Measurements from ENCODE around the gene ZSCAN22. TPM values are rescaled to one million over a fixed set of nuclear protein-coding genes. Genes with fewer than 3 reads are reported as not detected.

Gene ZSCAN22
- total RNA-seq, 2 donors from 2014 or later, result 1.6 to 2.6 TPM

DNA sequence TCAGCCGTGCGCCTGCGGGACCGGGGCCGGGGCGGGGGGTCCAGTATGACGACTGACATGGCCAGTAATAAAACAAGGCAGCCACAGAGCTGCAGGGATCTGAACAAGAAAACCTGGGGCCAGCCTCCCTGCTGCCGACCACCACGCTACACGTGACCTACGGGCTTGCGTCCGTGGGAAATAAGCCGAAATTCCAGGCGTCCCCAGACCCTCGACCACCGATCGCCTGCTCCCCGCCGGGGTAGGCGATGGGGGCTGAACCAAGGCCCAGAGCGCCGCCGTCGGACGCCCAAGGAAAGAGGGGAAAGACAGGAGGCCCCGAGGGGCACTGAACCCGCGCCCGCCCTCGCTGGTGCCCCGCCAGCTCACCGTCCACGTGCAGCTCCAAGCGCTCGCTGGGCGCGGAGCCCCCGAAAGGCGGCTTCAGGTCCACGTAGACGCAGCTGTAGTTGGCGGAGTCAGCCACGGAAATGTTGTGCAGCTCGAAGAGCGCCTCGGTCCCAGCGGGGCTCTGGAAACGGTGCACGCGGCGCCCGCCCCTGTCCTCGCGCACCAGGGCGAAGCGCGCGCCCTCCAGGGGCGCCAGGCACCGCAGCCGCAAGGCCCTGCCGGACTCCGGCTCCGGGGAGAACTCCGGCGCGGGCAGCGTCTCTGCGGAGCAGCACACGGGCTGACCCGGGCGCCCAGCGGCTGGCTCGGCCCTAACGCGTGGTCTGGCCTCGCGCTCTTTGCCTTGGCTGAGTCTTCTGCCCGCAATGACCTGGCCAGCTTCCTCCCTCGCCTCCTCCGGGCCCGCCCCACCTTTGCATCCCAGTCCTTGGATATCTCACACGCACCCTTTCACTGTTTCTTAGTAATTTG lies 23.4 kb downstream of the ZSCAN22 start:
- DNase-seq (ENCODE audit: low spot score), result no peak
- Histone ChIP-seq H3K9me3 (no peaks in the 10 kb centered on the region), H3K27me3 (peaks cover 0 to 4% of the 10 kb centered on the region in 2 donors), H3K27ac (no peak overlapping the region), H3K36me3 (no peaks in the 10 kb centered on the region), H3K4me1 (peaks cover 0 to 16% of the 10 kb centered on the region in 2 donors), H3K4me3 (peak overlapping the region in 1 of 2 donors; percentile 25)
- TF ChIP-seq CTCF (IDR thresholded peaks at IDR 0.05), result no peak

DNA sequence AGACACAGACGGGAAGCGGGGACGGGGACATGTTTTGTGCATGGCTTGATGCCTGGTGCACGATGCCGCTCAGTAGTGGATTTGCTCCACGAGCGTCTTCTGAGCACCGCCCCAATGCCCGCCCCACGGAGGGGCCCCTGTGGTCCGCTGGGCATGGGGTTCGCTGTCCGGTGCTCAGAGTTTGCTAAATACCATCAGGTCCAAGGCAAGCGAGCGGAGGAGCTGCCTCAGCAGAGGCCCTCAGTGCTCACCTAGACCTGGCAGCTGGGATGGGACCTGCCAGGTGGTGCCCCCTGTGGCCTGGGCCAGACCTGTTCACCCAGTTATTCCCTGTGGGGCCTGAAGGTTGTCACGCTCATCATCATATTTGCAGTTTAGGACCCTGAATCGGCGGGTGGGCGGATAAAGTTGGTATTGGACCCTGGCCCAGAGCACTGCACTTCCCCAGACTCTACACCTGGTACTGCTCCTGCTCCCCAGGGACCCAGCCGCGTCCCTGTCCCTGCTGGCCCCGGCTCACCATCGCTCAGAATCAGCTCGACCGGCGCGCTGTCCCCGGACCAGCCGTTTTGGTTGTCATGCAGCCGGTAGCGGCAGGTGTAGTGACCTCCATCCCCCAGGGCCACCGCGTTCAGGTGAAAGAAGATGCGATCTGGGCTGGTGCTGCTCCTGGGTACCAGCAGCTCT lies 24.2 kb downstream of the ZSCAN22 start:
- Histone ChIP-seq H3K9me3 (no peaks in the 10 kb centered on the region), H3K36me3 (no peaks in the 10 kb centered on the region), H3K27me3 (peaks cover 0 to 4% of the 10 kb centered on the region in 2 donors), H3K27ac (no peak overlapping the region), H3K4me1 (peaks cover 0 to 20% of the 10 kb centered on the region in 2 donors), H3K4me3 (peak overlapping the region in 1 of 2 donors; percentile 25)
- DNase-seq (ENCODE audit: low spot score), result no peak
- TF ChIP-seq CTCF (IDR thresholded peaks at IDR 0.05), result no peak

DNA sequence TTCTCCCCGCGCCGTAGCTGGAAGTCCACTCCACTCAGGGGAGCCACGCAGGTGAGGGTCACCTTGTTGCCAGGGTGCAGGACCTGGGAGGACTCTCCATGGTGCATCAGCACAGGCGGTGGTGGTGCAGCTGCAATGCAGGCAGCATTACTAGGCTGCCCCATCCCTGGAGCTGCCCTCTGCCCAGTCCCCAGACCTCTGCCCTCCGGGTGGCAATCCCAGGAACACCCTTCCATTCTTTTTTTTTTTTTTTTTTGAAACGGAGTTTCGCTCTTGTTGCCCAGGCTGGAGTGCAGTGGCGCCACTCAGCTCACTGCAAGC lies 24.7 kb downstream of the ZSCAN22 start:
- H3K4me3 ChIP-seq, result no peak overlapping the region
- peaks cover 0 to 4% of the 10 kb centered on the region in 2 donors for H3K27me3 ChIP-seq
- H3K9me3 ChIP-seq, result no peaks in the 10 kb centered on the region
- peaks cover 0 to 25% of the 10 kb centered on the region in 2 donors for H3K4me1 ChIP-seq
- DNase-seq (ENCODE audit: low spot score), result no peak
- no peaks in the 10 kb centered on the region for H3K36me3 ChIP-seq
- no peak overlapping the region for H3K27ac ChIP-seq
- no peak for TF ChIP-seq CTCF (IDR thresholded peaks at IDR 0.05)

- no peak for TF ChIP-seq CTCF (IDR thresholded peaks at IDR 0.05)
- Histone ChIP-seq H3K36me3 (no peaks in the 10 kb centered on the region), H3K27me3 (peaks cover 0 to 2% of the 10 kb centered on the region in 2 donors), H3K4me1 (peaks cover 0 to 29% of the 10 kb centered on the region in 2 donors), H3K27ac (no peak overlapping the region), H3K9me3 (no peaks in the 10 kb centered on the region), H3K4me3 (no peak overlapping the region)
- DNase-seq (ENCODE audit: low spot score), result no peak
These were observed 25.4 kb downstream of the ZSCAN22 start for GRCh38 chr19:58351990-58352755.

GRCh38 chr19:58352760-58353671 lies 26.2 kb downstream of the ZSCAN22 start, which contains the start of gene A1BG:
Gene A1BG, minus strand, starts transcription at chr19:58353492. Its CDS starts 55 bp downstream, at chr19:58353437.
- no peak for DNase-seq (ENCODE audit: low spot score)
- no peaks in the 10 kb centered on the region for H3K9me3 ChIP-seq
- H3K27me3 ChIP-seq, result no peaks in the 10 kb centered on the region
- H3K4me3 ChIP-seq, result no peak within 1 kb of the TSS
- peaks cover 0 to 33% of the 10 kb centered on the region in 2 donors for H3K4me1 ChIP-seq
- no peak within 1 kb of the TSS for H3K27ac ChIP-seq
- TF ChIP-seq CTCF (IDR thresholded peaks at IDR 0.05), result no peak
- no peaks in the 10 kb centered on the region for H3K36me3 ChIP-seq

Measured in right atrium auricular region (tissue), 2 donors.